ENCODE results near the gene ABHD18. TPM values are rescaled to one million over a fixed set of nuclear protein-coding genes. Genes with fewer than 3 reads are reported as not detected.

The ABHD18 gene
- total RNA-seq, 2 experiments from 2014 or later = 18.4 to 18.6 TPM

Other genes starting within 250 kb of the ABHD18 start
- gene SLC25A31, start 235.0 kb upstream of the ABHD18 start, total RNA-seq = not detected
- gene HSPA4L, start 183.1 kb upstream of the ABHD18 start, total RNA-seq = 1 to 10 TPM; 3.8 to 4.8 TPM
- 10 to 100 TPM; 44.7 to 47.5 TPM for gene PLK4, start 84.5 kb upstream of the ABHD18 start, total RNA-seq
- gene MFSD8, start 233 bp upstream of the ABHD18 start, total RNA-seq = 10 to 100 TPM; 13.0 to 15.6 TPM
- 10 to 100 TPM; 19.8 to 21.8 TPM for gene LARP1B, start 95.9 kb downstream of the ABHD18 start, total RNA-seq